K562 (cell line): ENCODE results near the gene ZEB2.

ENCODE experiments used
- BCOR ChIP-seq: fragments of 450-650 bp; IDR thresholded peaks from 2 replicates; pipeline ENCODE4 v1.6.1; 2016
- CTCF ChIP-seq, 3 experiments: IDR thresholded peaks in 2 of 3; conservative IDR thresholded peaks in 1 of 3; 2 replicates each; pipeline ENCODE4 v1.5.1; 2011 to 2012; ENCODE audit warnings: low read length in 3 of 3, mild to moderate bottlenecking in 3 of 3, control low read depth in 2 of 3, improper control_type of control experiment in 1 of 3, inconsistent platforms in 1 of 3, low read depth in 1 of 3, mixed read lengths in 1 of 3, moderate library complexity in 1 of 3; ENCODE audit not compliant: insufficient read depth in 2 of 3
- EZH2 ChIP-seq: IDR thresholded peaks from 2 replicates; pipeline ENCODE4 v1.6.1; 2012; ENCODE audit warnings: low read depth, mild to moderate bottlenecking, inconsistent platforms, low read length, borderline replicate concordance
- JUND ChIP-seq, 2 experiments: IDR thresholded peaks; 2 replicates in 1 of 2; 3 replicates in 1 of 2; pipeline ENCODE4 v1.6.1; 2011; ENCODE audit warnings: borderline replicate concordance in 2 of 2, low read depth in 2 of 2, low read length in 2 of 2, improper control_type of control experiment in 1 of 2, missing biosample characterization in 1 of 2, missing genetic modification characterization in 1 of 2, missing genetic modification reagents in 1 of 2
- MTF1 ChIP-seq: fragments of 250-450 bp; sonication (Bioruptor Pico); IDR thresholded peaks from 2 replicates; pipeline ENCODE4 v1.9.0; 2021; ENCODE audit warnings: moderate library complexity, mild to moderate bottlenecking, inconsistent platforms, borderline replicate concordance
- TARDBP ChIP-seq: fragments of 450-650 bp; IDR thresholded peaks from 2 replicates; pipeline ENCODE4 v1.6.1; 2016
- ZNF717 ChIP-seq: fragments of 250-450 bp; sonication (Bioruptor Pico); IDR thresholded peaks from 2 replicates; pipeline ENCODE4 v1.5.0; 2021

GRCh38 chr2:144431998-144432397, 87.9 kb downstream of the ZEB2 start:
- no peak for TF ChIP-seq ZNF717
- TF ChIP-seq EZH2: no peak
- TF ChIP-seq TARDBP: no peak
- TF ChIP-seq MTF1 (CRISPR knock-in tag): no peak
- no peak for TF ChIP-seq JUND (IDR thresholded peaks at IDR 0.05; ENCODE audit: borderline replicate concordance, low read depth, low read length)
- no peak for TF ChIP-seq JUND (tag; IDR thresholded peaks at IDR 0.05; ENCODE audit: borderline replicate concordance, low read depth, low read length)
- TF ChIP-seq CTCF (IDR thresholded peaks at IDR 0.05 in 2 of 3, conservative IDR thresholded peaks at IDR 0.05 in 1 of 3; ENCODE audit: insufficient read depth in 2 of 3, low read depth in 1 of 3, low read length in 3 of 3): no peak
- no peak for TF ChIP-seq BCOR
